ENCODE results near the gene SLC35F1. TPM values are rescaled to one million over a fixed set of nuclear protein-coding genes. Genes with fewer than 3 reads are reported as not detected.

The SLC35F1 gene
- total and polyA plus RNA-seq, 2 donors (not counting 1 experiment from before 2014, with no cell fraction given): not detected

DNA sequence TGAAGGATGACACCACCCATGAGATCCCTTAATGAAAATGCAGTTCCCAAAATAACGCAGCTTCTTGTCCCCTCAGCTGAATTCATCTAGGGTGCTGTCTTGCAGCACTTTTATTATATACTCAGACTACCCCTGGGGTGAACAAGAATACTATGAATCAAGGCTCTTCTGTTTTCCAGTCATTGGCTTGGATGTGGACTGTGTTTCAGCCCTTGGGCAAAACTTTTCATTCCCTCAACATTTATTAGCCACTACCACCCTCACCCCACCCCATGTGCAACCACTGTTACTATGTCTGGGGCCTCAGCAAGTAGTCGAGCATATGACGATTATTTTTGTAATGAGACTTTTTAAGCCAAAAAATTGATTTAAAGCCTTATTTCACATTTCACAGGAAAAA, 321.8 kb downstream of the SLC35F1 start:
- TF ChIP-seq EZH2 (IDR thresholded peaks at IDR 0.05; ENCODE audit: borderline replicate concordance, insufficient read depth, low read depth, low read length, poor library complexity, severe bottlenecking): no peak
- TF ChIP-seq, protein P1, sequence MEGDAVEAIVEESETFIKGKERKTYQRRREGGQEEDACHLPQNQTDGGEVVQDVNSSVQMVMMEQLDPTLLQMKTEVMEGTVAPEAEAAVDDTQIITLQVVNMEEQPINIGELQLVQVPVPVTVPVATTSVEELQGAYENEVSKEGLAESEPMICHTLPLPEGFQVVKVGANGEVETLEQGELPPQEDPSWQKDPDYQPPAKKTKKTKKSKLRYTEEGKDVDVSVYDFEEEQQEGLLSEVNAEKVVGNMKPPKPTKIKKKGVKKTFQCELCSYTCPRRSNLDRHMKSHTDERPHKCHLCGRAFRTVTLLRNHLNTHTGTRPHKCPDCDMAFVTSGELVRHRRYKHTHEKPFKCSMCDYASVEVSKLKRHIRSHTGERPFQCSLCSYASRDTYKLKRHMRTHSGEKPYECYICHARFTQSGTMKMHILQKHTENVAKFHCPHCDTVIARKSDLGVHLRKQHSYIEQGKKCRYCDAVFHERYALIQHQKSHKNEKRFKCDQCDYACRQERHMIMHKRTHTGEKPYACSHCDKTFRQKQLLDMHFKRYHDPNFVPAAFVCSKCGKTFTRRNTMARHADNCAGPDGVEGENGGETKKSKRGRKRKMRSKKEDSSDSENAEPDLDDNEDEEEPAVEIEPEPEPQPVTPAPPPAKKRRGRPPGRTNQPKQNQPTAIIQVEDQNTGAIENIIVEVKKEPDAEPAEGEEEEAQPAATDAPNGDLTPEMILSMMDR (IDR thresholded peaks at IDR 0.05): no peak
- Histone ChIP-seq H3K9me3 (ENCODE audit: control extremely low read depth in 1 of 3, control insufficient read depth in 2 of 3, insufficient read depth in 1 of 3, low read length in 2 of 3) (no peaks in the 10 kb centered on the region), H3K36me3 (replicated peaks in 1 of 2; ENCODE audit: control extremely low read depth in 1 of 2, control insufficient read depth in 1 of 2, extremely low read depth in 1 of 2, insufficient read depth in 2 of 2, low read length in 1 of 2) (no peaks in the 10 kb centered on the region), H3K4me1 (ENCODE audit: control insufficient read depth in 2 of 2, insufficient read depth in 2 of 2, low read length in 2 of 2) (no peaks in the 10 kb centered on the region), H3K4me3 (ENCODE audit: control extremely low read depth in 1 of 5, extremely low read depth in 1 of 5, insufficient read depth in 1 of 5, low read depth in 2 of 5, low read length in 4 of 5) (no peak overlapping the region), H3K27ac (ENCODE audit: low read length in 2 of 2) (no peak overlapping the region), H4K20me1 (ENCODE audit: control insufficient read depth, insufficient read depth, low read length, poor library complexity, severe bottlenecking) (no peaks in the 10 kb centered on the region), H3K79me2 (ENCODE audit: control insufficient read depth, insufficient read depth, low read length) (no peaks in the 10 kb centered on the region), H3K9ac (ENCODE audit: low read length) (no peak overlapping the region), H3K4me2 (replicated peaks; ENCODE audit: low read depth, low read length, poor library complexity, severe bottlenecking) (no peak overlapping the region), H3K27me3 (replicated peaks in 1 of 4; ENCODE audit: control extremely low read depth in 1 of 4, control insufficient read depth in 3 of 4, insufficient read depth in 4 of 4, low read length in 3 of 4) (peaks cover 0 to 2% (median 0%) of the 10 kb centered on the region in 4 experiments), H2AFZ (ENCODE audit: insufficient read depth, low read depth, low read length, poor library complexity, severe bottlenecking) (no peak overlapping the region)
- H3K4me3 Mint-ChIP-seq: no peak overlapping the region
- ChIA-PET POLR2A (no interaction called here), CTCF (no interaction called here)
- intact Hi-C loops (cut with micrococcal nuclease): no loop called here
- no peak overlapping the region for H3K27ac Mint-ChIP-seq
- H3K9me3 Mint-ChIP-seq (ENCODE audit: insufficient read depth): peaks cover 2% of the 10 kb centered on the region
- H3K4me1 Mint-ChIP-seq: no peaks in the 10 kb centered on the region
- DNase-seq: no peak
- ATAC-seq (ENCODE audit: low read depth): no peak
- no peaks in the 10 kb centered on the region for H3K27me3 Mint-ChIP-seq
- 33% methylated on average over 3 of the region's 3 CpGs for WGBS (ENCODE audit: insufficient coverage)

DNA sequence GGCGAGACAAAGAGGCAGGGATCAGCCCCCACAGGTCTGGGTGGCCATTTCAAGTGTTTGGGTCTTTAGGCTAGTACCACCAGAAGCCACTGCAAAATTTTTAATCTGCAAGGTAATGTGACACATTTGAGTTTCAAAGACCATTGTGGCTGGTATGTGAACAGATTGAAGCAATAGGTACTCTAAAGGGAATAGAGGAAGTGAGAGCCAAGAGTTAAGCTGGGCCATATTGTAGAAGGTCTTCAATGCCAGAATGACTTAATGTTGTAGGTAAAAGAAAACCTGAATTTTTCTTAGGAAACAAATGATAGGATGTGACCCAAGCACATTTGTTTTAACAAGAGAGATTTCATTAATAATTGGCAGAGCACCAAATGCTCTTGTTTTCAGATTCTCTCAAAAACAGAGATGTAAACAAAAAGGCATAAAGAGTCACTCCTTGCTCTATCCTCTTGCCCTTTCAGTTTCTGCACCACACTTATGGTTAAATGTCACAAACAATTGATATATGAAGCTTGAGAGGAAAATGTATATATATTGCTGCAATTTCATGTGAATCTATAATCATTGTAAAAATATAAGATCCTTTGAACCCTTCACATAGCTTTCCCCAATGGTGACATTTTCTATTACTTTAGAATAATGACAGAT, 333.9 kb downstream of the SLC35F1 start:
- TF ChIP-seq, protein P1 (IDR thresholded peaks at IDR 0.05): no peak
- TF ChIP-seq EZH2 (IDR thresholded peaks at IDR 0.05; ENCODE audit: borderline replicate concordance, insufficient read depth, low read depth, low read length, poor library complexity, severe bottlenecking): no peak
- Histone ChIP-seq H3K4me2 (replicated peaks; ENCODE audit: low read depth, low read length, poor library complexity, severe bottlenecking) (no peak overlapping the region), H3K79me2 (ENCODE audit: control insufficient read depth, insufficient read depth, low read length) (no peaks in the 10 kb centered on the region), H3K9ac (ENCODE audit: low read length) (no peak overlapping the region), H3K9me3 (ENCODE audit: control extremely low read depth in 1 of 3, control insufficient read depth in 2 of 3, insufficient read depth in 1 of 3, low read length in 2 of 3) (no peaks in the 10 kb centered on the region), H3K27ac (ENCODE audit: low read length in 2 of 2) (no peak overlapping the region), H3K4me1 (ENCODE audit: control insufficient read depth in 2 of 2, insufficient read depth in 2 of 2, low read length in 2 of 2) (no peaks in the 10 kb centered on the region), H3K27me3 (replicated peaks in 1 of 4; ENCODE audit: control extremely low read depth in 1 of 4, control insufficient read depth in 3 of 4, insufficient read depth in 4 of 4, low read length in 3 of 4) (peaks cover 0 to 4% (median 0%) of the 10 kb centered on the region in 4 experiments), H3K4me3 (ENCODE audit: control extremely low read depth in 1 of 5, extremely low read depth in 1 of 5, insufficient read depth in 1 of 5, low read depth in 2 of 5, low read length in 4 of 5) (no peak overlapping the region), H4K20me1 (ENCODE audit: control insufficient read depth, insufficient read depth, low read length, poor library complexity, severe bottlenecking) (no peaks in the 10 kb centered on the region), H3K36me3 (replicated peaks in 1 of 2; ENCODE audit: control extremely low read depth in 1 of 2, control insufficient read depth in 1 of 2, extremely low read depth in 1 of 2, insufficient read depth in 2 of 2, low read length in 1 of 2) (no peaks in the 10 kb centered on the region), H2AFZ (ENCODE audit: insufficient read depth, low read depth, low read length, poor library complexity, severe bottlenecking) (no peak overlapping the region)
- DNase-seq (no peak), ATAC-seq (ENCODE audit: low read depth) (no peak)
- Mint-ChIP-seq H3K27ac (no peak overlapping the region), H3K4me1 (no peaks in the 10 kb centered on the region), H3K9me3 (ENCODE audit: insufficient read depth) (no peaks in the 10 kb centered on the region), H3K27me3 (peaks cover 11% of the 10 kb centered on the region), H3K4me3 (no peak overlapping the region)
- intact Hi-C loops (cut with micrococcal nuclease): no loop called here
- CTCF ChIA-PET: no interaction called here
- POLR2A ChIA-PET: no interaction called here
- WGBS (ENCODE audit: insufficient coverage): 100% methylated on average over 1 of the region's 1 CpG
